ENCODE results near the gene RASGRF2.

DNA sequence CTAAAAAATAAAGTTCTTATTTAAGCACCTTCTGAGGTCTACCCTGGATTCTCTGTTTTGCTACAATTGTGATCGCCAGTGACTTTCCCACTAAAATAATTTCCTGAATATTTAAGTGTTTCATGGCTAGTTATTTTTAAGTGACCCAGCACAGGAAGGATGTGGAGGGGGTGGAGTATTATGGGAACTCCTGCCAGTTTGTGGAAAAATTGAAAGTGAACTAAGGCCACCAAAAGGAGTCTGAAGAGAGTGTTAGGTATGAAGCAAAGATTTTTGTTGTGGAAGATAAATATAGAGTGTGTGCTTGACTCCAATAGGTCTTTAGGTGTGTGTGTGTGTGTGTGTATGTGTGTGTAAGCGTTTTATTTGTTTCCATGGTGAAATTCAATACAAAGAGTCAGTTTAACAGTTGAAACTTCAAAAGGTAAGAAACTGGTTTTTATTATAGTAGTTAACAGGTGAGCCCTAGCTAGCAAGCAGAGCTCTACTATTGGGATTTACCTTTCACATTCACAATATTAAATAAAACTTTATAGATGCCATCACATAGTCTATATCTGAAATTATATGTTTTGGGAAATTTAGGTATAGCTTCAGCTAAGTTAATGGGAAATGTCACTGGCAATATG, 25.6 kb downstream of the RASGRF2 start:
- TF ChIP-seq, protein P1, sequence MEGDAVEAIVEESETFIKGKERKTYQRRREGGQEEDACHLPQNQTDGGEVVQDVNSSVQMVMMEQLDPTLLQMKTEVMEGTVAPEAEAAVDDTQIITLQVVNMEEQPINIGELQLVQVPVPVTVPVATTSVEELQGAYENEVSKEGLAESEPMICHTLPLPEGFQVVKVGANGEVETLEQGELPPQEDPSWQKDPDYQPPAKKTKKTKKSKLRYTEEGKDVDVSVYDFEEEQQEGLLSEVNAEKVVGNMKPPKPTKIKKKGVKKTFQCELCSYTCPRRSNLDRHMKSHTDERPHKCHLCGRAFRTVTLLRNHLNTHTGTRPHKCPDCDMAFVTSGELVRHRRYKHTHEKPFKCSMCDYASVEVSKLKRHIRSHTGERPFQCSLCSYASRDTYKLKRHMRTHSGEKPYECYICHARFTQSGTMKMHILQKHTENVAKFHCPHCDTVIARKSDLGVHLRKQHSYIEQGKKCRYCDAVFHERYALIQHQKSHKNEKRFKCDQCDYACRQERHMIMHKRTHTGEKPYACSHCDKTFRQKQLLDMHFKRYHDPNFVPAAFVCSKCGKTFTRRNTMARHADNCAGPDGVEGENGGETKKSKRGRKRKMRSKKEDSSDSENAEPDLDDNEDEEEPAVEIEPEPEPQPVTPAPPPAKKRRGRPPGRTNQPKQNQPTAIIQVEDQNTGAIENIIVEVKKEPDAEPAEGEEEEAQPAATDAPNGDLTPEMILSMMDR (IDR thresholded peaks at IDR 0.05) = no peak
- peak; percentile 43 to 50 for TF ChIP-seq EP300 (IDR thresholded peaks at IDR 0.05)
